OCI-LY1 (cell line): ENCODE results near the gene CHCHD1.

ENCODE experiments used
- EZH2 ChIP-seq: fragments of 200-600 bp; sonication (generic), shearing (Covaris generic); IDR thresholded peaks from 2 replicates; pipeline ENCODE4 v1.8.0; 2017; ENCODE audit warnings: borderline replicate concordance, mixed run types, mild to moderate bottlenecking, antibody characterized with exemption, low read length, moderate library complexity, mixed read lengths
- TF ChIP-seq, protein P1 (sequence below): fragments of 200-600 bp; sonication (generic), shearing (Covaris generic); IDR thresholded peaks from 2 replicates; pipeline ENCODE4 v1.5.1; 2017; ENCODE audit warnings: mild to moderate bottlenecking, antibody characterized with exemption, low read length, moderate library complexity, mixed read lengths

DNA sequence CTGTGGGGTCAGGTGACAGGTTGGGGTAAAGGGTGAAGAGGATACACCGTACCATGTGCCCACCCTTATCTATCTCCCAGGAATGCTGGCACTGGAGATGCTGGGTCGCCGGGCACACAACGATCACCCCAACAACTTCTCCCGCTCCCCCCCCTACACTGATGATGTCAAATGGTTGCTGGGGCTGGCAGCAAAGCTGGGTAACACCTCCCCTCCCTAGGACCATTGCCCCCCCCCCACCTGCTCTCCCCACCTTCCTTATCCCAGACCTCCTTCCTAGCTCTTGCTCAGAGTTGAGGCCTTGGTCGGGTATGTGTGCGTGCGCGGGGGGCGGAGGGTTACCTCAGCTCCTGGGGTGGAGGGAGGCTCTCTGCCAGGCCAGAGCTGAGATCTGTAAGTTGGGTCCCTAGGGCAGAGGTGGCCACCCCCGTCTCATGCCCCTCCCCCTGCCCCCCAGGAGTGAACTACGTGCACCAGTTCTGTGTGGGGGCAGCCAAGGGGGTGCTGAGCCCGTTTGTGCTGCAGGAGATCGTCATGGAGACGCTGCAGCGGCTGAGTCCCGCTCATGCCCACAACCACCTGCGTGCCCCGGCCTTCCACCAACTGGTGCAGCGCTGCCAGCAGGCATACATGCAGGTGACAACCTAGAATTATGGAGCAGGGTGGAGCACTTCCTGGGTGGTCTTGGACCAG is 18.9 kb downstream of the CHCHD1 start:
- TF ChIP-seq, protein P1, sequence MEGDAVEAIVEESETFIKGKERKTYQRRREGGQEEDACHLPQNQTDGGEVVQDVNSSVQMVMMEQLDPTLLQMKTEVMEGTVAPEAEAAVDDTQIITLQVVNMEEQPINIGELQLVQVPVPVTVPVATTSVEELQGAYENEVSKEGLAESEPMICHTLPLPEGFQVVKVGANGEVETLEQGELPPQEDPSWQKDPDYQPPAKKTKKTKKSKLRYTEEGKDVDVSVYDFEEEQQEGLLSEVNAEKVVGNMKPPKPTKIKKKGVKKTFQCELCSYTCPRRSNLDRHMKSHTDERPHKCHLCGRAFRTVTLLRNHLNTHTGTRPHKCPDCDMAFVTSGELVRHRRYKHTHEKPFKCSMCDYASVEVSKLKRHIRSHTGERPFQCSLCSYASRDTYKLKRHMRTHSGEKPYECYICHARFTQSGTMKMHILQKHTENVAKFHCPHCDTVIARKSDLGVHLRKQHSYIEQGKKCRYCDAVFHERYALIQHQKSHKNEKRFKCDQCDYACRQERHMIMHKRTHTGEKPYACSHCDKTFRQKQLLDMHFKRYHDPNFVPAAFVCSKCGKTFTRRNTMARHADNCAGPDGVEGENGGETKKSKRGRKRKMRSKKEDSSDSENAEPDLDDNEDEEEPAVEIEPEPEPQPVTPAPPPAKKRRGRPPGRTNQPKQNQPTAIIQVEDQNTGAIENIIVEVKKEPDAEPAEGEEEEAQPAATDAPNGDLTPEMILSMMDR: no peak
- no peak for TF ChIP-seq EZH2
